SK-N-SH (cell line): ENCODE measurements around the gene FRS2. TPM values are rescaled to one million over a fixed set of nuclear protein-coding genes. Genes with fewer than 3 reads are reported as not detected.
A peak's percentile ranks its signal among the peaks of the same experiment; 100 is the strongest.

Experiments used
- CTCF ChIA-PET: fragments of 300-600, 350-600 bp; formaldehyde crosslinking; extraction: SDS; loops from one replicate; lab custom pipeline; 2021; lab: Yijun Ruan, JAX
- POLR2A ChIA-PET: fragments of 350-600 bp; sonication (Branson Sonifier 250); formaldehyde crosslinking; extraction: SDS; loops from one replicate; lab custom pipeline; 2020; ENCODE audit warnings: antibody characterized with exemption, inconsistent platforms; lab: Yijun Ruan, JAX
- DNase-seq: peaks from one replicate; pipeline ENCODE4 v3.0.0; 2012
- H2AFZ ChIP-seq: fragments of 200-600 bp; sonication (generic); 2 replicates; pipeline ENCODE4 v1.8.1; 2016; ENCODE audit warnings: antibody characterized with exemption, mild to moderate bottlenecking, low read depth
- H3F3A ChIP-seq: fragments of 200-600 bp; sonication (generic); replicated peaks from 2 replicates; pipeline ENCODE3; 2016; ENCODE audit warnings: antibody characterized with exemption, mild to moderate bottlenecking; ENCODE audit not compliant: insufficient read depth
- H3K27ac ChIP-seq, 2 experiments: fragments of 200-500 bp in 1 of 2; fragments of 200-600 bp in 1 of 2; sonication (Bioruptor generic) in 1 of 2; sonication (generic), shearing (Covaris generic) in 1 of 2; 2 replicates each; pipeline versions ENCODE4 v1.5.1 to v1.6.1; 2014 to 2016; ENCODE audit warnings: low read depth in 2 of 2, inconsistent platforms in 1 of 2, low read length in 1 of 2, mild to moderate bottlenecking in 1 of 2, mixed read lengths in 1 of 2
- H3K27me3 ChIP-seq: fragments of 200-600 bp; sonication (generic), shearing (Covaris generic); 2 replicates; pipeline ENCODE4 v1.6.1; 2016; ENCODE audit warnings: mixed run types; ENCODE audit not compliant: insufficient read depth
- H3K36me3 ChIP-seq, 2 experiments: fragments of 200-500 bp in 1 of 2; fragments of 200-600 bp in 1 of 2; sonication (Bioruptor generic) in 1 of 2; sonication (generic) in 1 of 2; replicated peaks in 1 of 2; 2 replicates each; pipeline versions ENCODE3 to v1.5.1; 2014 to 2016; ENCODE audit warnings: low read length in 1 of 2, mild to moderate bottlenecking in 1 of 2; ENCODE audit not compliant: insufficient read depth in 2 of 2, control insufficient read depth in 1 of 2
- H3K4me1 ChIP-seq, 2 experiments: fragments of 200-500 bp in 1 of 2; fragments of 200-600 bp in 1 of 2; sonication (Bioruptor generic) in 1 of 2; sonication (generic), shearing (Covaris generic) in 1 of 2; 2 replicates each; pipeline versions ENCODE4 v1.5.1 to v1.6.1; 2014 to 2016; ENCODE audit warnings: low read depth in 1 of 2, low read length in 1 of 2, mixed run types in 1 of 2; ENCODE audit not compliant: insufficient read depth in 2 of 2, control insufficient read depth in 1 of 2
- H3K4me2 ChIP-seq: fragments of 200-600 bp; sonication (generic), shearing (Covaris generic); 2 replicates; pipeline ENCODE4 v1.6.1; 2017; ENCODE audit warnings: mixed run types
- H3K4me3 ChIP-seq, 2 experiments: fragments of 200-500 bp in 1 of 2; fragments of 200-600 bp in 1 of 2; sonication (Bioruptor generic) in 1 of 2; sonication (generic), shearing (Covaris generic) in 1 of 2; 2 replicates each; pipeline versions ENCODE4 v1.5.1 to v1.8.1; 2014 to 2016; ENCODE audit warnings: low read depth in 2 of 2, inconsistent platforms in 1 of 2, low read length in 1 of 2, mild to moderate bottlenecking in 1 of 2, mixed read lengths in 1 of 2, moderate library complexity in 1 of 2
- H3K79me2 ChIP-seq: fragments of 200-600 bp; sonication (generic); 2 replicates; pipeline ENCODE4 v1.8.1; 2017; ENCODE audit warnings: mild to moderate bottlenecking; ENCODE audit not compliant: insufficient read depth
- H3K9ac ChIP-seq: fragments of 200-600 bp; sonication (generic); 2 replicates; pipeline ENCODE4 v1.6.1; 2017; ENCODE audit warnings: mixed run types
- H3K9me2 ChIP-seq: fragments of 200-600 bp; sonication (generic); 2 replicates; pipeline ENCODE4 v1.6.1; 2017; ENCODE audit warnings: mixed run types
- H3K9me3 ChIP-seq: fragments of 200-600 bp; sonication (generic); 2 replicates; pipeline ENCODE4 v1.6.1; 2017; ENCODE audit warnings: mixed run types, mild to moderate bottlenecking, moderate library complexity
- H4K20me1 ChIP-seq: fragments of 200-600 bp; sonication (generic); 2 replicates; pipeline ENCODE4 v1.6.1; 2017; ENCODE audit warnings: mild to moderate bottlenecking, mixed run types; ENCODE audit not compliant: insufficient read depth
- EP300 ChIP-seq, 2 experiments: IDR thresholded peaks; 2 replicates each; pipeline versions ENCODE4 v1.4.0 to v1.6.1; 2012; ENCODE audit warnings: borderline replicate concordance in 1 of 2, low read depth in 1 of 2, low read length in 1 of 2
- FOXM1 ChIP-seq: IDR thresholded peaks from 2 replicates; pipeline ENCODE4 v1.4.0; 2012; ENCODE audit warnings: low read depth, mild to moderate bottlenecking
- GABPA ChIP-seq: IDR thresholded peaks from 2 replicates; pipeline ENCODE4 v1.4.0; 2012; ENCODE audit warnings: low read depth, mild to moderate bottlenecking
- IRF3 ChIP-seq: fragments of 150-350 bp; IDR thresholded peaks from 2 replicates; pipeline ENCODE4 v1.6.1; 2016; ENCODE audit warnings: mild to moderate bottlenecking, low read depth, low read length
- JUND ChIP-seq: IDR thresholded peaks from 2 replicates; pipeline ENCODE4 v1.4.0; 2012
- MAX ChIP-seq: IDR thresholded peaks from 2 replicates; pipeline ENCODE4 v1.4.0; 2012; ENCODE audit warnings: low read depth
- MEF2A ChIP-seq: IDR thresholded peaks from 2 replicates; pipeline ENCODE4 v1.4.0; 2012; ENCODE audit warnings: low read depth, borderline replicate concordance
- MXI1 ChIP-seq: IDR thresholded peaks from 2 replicates; pipeline ENCODE4 v1.6.1; 2012; ENCODE audit warnings: mild to moderate bottlenecking, low read depth, low read length, improper control_type of control experiment
- POLR2AphosphoS5 ChIP-seq: IDR thresholded peaks from 2 replicates; pipeline ENCODE4 v1.6.1; 2012; ENCODE audit warnings: low read depth, low read length
- RAD21 ChIP-seq: IDR thresholded peaks from 2 replicates; pipeline ENCODE4 v1.6.1; 2012; ENCODE audit warnings: mild to moderate bottlenecking, low read length
- RCOR1 ChIP-seq: fragments of 150-350 bp; IDR thresholded peaks from 2 replicates; pipeline ENCODE4 v1.6.1; 2017; ENCODE audit warnings: antibody characterized with exemption, low read length
- RXRA ChIP-seq: IDR thresholded peaks from 2 replicates; pipeline ENCODE4 v1.4.0; 2012; ENCODE audit warnings: low read depth, mild to moderate bottlenecking, borderline replicate concordance
- SMC3 ChIP-seq: IDR thresholded peaks from 2 replicates; pipeline ENCODE4 v1.6.1; 2012; ENCODE audit warnings: low read depth, low read length, improper control_type of control experiment
- TCF12 ChIP-seq: IDR thresholded peaks from 2 replicates; pipeline ENCODE4 v1.4.0; 2012
- YY1 ChIP-seq: IDR thresholded peaks from 2 replicates; pipeline ENCODE4 v1.4.0; 2012; ENCODE audit warnings: low read depth, mild to moderate bottlenecking
- ZBTB33 ChIP-seq: IDR thresholded peaks from 2 replicates; pipeline ENCODE4 v1.4.0; 2012; ENCODE audit warnings: low read depth, borderline replicate concordance
- WGBS: methylation state at CpG from one replicate; pipeline ENCODE4 v1.1.6; 2017; ENCODE audit warnings: low lambda C conversion rate; 5-methylcytosine and 5-hydroxymethylcytosine counted together
- polyA plus RNA-seq, 3 experiments: library from polyadenylated mRNA; depleted of rRNA; stranded (reverse); fragments of >200 nt; gene quantifications; 2 replicates each; pipeline ENCODE4 v1.2.3, GENCODE V29; 2012
- TF ChIP-seq, protein P1 (sequence below): fragments of 200-600 bp; sonication (generic); IDR thresholded peaks from 2 replicates; pipeline ENCODE4 v1.6.1; 2017; ENCODE audit warnings: antibody characterized with exemption, mild to moderate bottlenecking, moderate library complexity
- TF ChIP-seq, protein P2 (sequence below): fragments of 150-350 bp; IDR thresholded peaks from 2 replicates; pipeline ENCODE4 v1.6.1; 2017; ENCODE audit warnings: antibody characterized with exemption, low read length, low read depth, borderline replicate concordance
- TF ChIP-seq, protein P3 (sequence below): IDR thresholded peaks from 2 replicates; pipeline ENCODE4 v1.4.0; 2012; ENCODE audit warnings: low read depth, borderline replicate concordance
- TF ChIP-seq, protein P4 (sequence below): IDR thresholded peaks from 2 replicates; pipeline ENCODE4; 2012

FRS2 gene
- polyA plus RNA-seq, 1 of the 3 experiments (the other 2 are of a cell fraction): 7.1 TPM

DNA sequence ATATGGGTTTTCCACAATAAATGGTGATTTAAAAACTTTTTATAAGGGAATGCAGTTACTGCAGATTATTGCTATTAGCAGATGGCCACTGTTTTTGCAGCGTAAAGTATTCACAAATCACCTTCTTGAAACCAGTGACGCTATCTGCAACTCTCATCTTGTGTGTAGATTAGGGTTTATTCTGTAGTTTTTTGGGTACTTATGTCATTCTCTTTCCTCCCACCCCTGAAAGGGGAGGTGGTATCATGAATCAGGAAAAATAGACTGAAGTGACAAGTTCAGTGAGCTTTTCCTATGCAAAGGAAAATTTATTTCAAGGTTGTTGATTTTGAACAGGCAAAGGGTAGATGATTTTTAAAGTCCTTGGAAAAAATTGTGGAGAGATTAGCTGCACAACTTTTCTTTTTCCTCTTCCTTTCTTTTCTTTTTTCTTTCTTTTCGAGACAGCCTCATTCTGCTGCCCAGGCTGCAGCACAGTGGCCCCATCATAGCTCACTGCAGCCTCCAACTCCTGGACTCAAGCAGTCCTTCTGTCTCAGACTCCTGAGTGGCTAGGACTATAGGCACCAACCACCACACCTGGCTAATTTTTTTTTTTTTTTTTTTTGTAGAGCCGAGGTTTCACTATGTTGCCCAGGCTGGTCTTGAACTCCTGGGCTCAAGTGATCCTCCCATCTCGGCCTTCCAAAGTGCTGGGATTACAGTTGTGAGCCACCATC is 1.6 kb downstream of the FRS2 start:
- Histone ChIP-seq H3K27me3 (no peaks in the 10 kb centered on the region), H3K36me3 (no peaks in the 10 kb centered on the region), H3K9me3 (no peaks in the 10 kb centered on the region), H3K79me2 (peaks cover 66% of the 10 kb centered on the region)
- TF ChIP-seq MEF2A: no peak
- TF ChIP-seq GABPA: no peak
- no peak for TF ChIP-seq RAD21
- TF ChIP-seq IRF3: no peak
- no peak for TF ChIP-seq RCOR1
- no peak for TF ChIP-seq SMC3
- no peak for TF ChIP-seq MXI1
- no peak for TF ChIP-seq POLR2AphosphoS5
- TF ChIP-seq, protein P1, sequence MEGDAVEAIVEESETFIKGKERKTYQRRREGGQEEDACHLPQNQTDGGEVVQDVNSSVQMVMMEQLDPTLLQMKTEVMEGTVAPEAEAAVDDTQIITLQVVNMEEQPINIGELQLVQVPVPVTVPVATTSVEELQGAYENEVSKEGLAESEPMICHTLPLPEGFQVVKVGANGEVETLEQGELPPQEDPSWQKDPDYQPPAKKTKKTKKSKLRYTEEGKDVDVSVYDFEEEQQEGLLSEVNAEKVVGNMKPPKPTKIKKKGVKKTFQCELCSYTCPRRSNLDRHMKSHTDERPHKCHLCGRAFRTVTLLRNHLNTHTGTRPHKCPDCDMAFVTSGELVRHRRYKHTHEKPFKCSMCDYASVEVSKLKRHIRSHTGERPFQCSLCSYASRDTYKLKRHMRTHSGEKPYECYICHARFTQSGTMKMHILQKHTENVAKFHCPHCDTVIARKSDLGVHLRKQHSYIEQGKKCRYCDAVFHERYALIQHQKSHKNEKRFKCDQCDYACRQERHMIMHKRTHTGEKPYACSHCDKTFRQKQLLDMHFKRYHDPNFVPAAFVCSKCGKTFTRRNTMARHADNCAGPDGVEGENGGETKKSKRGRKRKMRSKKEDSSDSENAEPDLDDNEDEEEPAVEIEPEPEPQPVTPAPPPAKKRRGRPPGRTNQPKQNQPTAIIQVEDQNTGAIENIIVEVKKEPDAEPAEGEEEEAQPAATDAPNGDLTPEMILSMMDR: no peak
- no peak for TF ChIP-seq FOXM1
- no peak for TF ChIP-seq ZBTB33
- no peak for TF ChIP-seq JUND
- TF ChIP-seq, protein P2, sequence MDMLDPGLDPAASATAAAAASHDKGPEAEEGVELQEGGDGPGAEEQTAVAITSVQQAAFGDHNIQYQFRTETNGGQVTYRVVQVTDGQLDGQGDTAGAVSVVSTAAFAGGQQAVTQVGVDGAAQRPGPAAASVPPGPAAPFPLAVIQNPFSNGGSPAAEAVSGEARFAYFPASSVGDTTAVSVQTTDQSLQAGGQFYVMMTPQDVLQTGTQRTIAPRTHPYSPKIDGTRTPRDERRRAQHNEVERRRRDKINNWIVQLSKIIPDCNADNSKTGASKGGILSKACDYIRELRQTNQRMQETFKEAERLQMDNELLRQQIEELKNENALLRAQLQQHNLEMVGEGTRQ: no peak
- TF ChIP-seq RXRA: no peak
- TF ChIP-seq, protein P3, sequence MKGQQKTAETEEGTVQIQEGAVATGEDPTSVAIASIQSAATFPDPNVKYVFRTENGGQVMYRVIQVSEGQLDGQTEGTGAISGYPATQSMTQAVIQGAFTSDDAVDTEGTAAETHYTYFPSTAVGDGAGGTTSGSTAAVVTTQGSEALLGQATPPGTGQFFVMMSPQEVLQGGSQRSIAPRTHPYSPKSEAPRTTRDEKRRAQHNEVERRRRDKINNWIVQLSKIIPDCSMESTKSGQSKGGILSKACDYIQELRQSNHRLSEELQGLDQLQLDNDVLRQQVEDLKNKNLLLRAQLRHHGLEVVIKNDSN: no peak
- no peak for TF ChIP-seq TCF12
- no peak for TF ChIP-seq MAX
- TF ChIP-seq, protein P4, sequence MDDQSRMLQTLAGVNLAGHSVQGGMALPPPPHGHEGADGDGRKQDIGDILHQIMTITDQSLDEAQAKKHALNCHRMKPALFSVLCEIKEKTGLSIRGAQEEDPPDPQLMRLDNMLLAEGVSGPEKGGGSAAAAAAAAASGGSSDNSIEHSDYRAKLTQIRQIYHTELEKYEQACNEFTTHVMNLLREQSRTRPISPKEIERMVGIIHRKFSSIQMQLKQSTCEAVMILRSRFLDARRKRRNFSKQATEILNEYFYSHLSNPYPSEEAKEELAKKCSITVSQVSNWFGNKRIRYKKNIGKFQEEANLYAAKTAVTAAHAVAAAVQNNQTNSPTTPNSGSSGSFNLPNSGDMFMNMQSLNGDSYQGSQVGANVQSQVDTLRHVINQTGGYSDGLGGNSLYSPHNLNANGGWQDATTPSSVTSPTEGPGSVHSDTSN: no peak
- no peak for TF ChIP-seq EP300 (IDR thresholded peaks at IDR 0.05; ENCODE audit: borderline replicate concordance in 1 of 2, low read depth in 1 of 2, low read length in 1 of 2)
- TF ChIP-seq YY1: no peak
- TF ChIP-seq, all 33 proteins: peak for 0
- Histone ChIP-seq H3K4me2 (peak overlapping the region; percentile 83), H3K4me3 (peak overlapping the region; percentile 74 to 95; a peak in 3 of 4 replicates), H2AFZ (no peak overlapping the region), H3K9ac (peak overlapping the region; percentile 98; the same call in 1 of the 2 replicates), H3K4me1 (peaks cover 19 to 20% of the 10 kb centered on the region in 2 experiments; a peak in 3 of 4 replicates), H3F3A (peaks cover 9% of the 10 kb centered on the region), H3K9me2 (no peaks in the 10 kb centered on the region), H3K27ac (no peak overlapping the region), H4K20me1 (peaks cover 56% of the 10 kb centered on the region)
- no peak for DNase-seq
- ChIA-PET POLR2A (no interaction called here), CTCF (interaction anchor here (0.9 to 2.9 kb wide), 2 partner anchors 94 to 99 kb away, joined by 3 to 16 read pairs; no protein-coding TSS in a partner anchor)
- 63% methylated on average over 5 of the region's 5 CpGs for WGBS
